Thyroid gland (tissue), 4 donors: ENCODE results near the gene TP53TG3D.
"Not testable (repeated sequence)": the region's sequence is repeated elsewhere in the genome, so short reads cannot be mapped to it uniquely, and the experiment has no call there.

ENCODE experiments used
- POLR2A ChIP-seq, 2 donors: fragments of 450-650 bp; IDR thresholded peaks; one replicate each; pipeline ENCODE4 v1.6.1; 2017; ENCODE audit warnings: antibody characterized with exemption in 2 of 2, mild to moderate bottlenecking in 2 of 2, moderate library complexity in 1 of 2
- TF ChIP-seq, protein P1 (sequence below), 6 experiments: fragments of 200-600 bp in 3 of 6; fragments of 450-650 bp in 3 of 6; sonication (generic) in 3 of 6; IDR thresholded peaks; one replicate each; pipeline ENCODE4 v1.5.1; 2016 to 2019; ENCODE audit warnings: antibody characterized with exemption in 6 of 6, mild to moderate bottlenecking in 2 of 6, inconsistent platforms in 1 of 6, moderate library complexity in 1 of 6

DNA sequence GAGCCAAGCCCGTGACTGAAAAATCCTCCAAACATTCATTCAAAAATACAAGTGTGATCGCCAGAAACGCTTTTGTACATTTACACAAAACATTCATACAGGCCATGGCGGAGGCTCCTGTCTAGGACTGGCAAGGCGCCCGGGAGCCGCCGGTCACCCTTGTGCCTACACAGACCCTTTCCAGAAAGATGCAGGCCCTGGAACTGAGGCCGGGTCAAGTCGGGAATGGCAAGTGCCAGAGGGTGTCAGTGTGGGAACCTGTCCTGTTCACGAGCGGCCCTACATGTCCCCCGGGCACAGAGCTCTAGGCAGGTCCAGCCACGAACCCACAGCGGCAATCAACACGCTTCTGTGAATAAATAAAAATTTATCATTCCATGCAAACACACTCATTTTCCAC is 36.1 kb downstream of the TP53TG3D start:
- TF ChIP-seq, protein P1, sequence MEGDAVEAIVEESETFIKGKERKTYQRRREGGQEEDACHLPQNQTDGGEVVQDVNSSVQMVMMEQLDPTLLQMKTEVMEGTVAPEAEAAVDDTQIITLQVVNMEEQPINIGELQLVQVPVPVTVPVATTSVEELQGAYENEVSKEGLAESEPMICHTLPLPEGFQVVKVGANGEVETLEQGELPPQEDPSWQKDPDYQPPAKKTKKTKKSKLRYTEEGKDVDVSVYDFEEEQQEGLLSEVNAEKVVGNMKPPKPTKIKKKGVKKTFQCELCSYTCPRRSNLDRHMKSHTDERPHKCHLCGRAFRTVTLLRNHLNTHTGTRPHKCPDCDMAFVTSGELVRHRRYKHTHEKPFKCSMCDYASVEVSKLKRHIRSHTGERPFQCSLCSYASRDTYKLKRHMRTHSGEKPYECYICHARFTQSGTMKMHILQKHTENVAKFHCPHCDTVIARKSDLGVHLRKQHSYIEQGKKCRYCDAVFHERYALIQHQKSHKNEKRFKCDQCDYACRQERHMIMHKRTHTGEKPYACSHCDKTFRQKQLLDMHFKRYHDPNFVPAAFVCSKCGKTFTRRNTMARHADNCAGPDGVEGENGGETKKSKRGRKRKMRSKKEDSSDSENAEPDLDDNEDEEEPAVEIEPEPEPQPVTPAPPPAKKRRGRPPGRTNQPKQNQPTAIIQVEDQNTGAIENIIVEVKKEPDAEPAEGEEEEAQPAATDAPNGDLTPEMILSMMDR (IDR thresholded peaks at IDR 0.05): not testable (repeated sequence)
- not testable (repeated sequence) for TF ChIP-seq POLR2A (IDR thresholded peaks at IDR 0.05)
